ENCODE measurements around the gene LRRC74B.

LRRC74B gene

DNA sequence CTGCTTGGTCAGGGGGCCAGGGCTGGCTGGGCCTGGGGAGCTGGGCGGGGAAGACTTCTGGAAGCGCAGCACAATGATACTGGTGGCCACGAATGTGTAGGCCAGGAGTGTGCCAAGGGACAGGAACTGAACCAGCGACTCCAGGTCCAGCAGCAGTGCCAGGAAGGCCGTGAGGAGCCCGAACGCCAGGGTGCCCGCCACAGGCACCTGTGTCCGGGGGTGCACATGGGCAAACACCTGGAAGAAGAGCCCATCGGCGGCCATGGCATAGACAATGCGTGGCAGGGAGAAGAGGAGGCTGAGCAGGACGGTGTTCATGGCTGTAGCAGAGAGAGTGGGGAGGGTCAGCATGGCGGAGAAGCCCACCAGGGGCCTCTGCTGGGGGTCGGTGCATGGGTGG lies 15.7 kb upstream of the LRRC74B start:
- no peak for DNase-seq (ENCODE audit: low read depth)
- no peak overlapping the region for H3K4me3 ChIP-seq (ENCODE audit: low read depth, low read length)
- TF ChIP-seq POLR2A (IDR thresholded peaks at IDR 0.05; ENCODE audit: extremely low read depth, insufficient read length) = no peak
- TF ChIP-seq, protein P1, sequence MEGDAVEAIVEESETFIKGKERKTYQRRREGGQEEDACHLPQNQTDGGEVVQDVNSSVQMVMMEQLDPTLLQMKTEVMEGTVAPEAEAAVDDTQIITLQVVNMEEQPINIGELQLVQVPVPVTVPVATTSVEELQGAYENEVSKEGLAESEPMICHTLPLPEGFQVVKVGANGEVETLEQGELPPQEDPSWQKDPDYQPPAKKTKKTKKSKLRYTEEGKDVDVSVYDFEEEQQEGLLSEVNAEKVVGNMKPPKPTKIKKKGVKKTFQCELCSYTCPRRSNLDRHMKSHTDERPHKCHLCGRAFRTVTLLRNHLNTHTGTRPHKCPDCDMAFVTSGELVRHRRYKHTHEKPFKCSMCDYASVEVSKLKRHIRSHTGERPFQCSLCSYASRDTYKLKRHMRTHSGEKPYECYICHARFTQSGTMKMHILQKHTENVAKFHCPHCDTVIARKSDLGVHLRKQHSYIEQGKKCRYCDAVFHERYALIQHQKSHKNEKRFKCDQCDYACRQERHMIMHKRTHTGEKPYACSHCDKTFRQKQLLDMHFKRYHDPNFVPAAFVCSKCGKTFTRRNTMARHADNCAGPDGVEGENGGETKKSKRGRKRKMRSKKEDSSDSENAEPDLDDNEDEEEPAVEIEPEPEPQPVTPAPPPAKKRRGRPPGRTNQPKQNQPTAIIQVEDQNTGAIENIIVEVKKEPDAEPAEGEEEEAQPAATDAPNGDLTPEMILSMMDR (IDR thresholded peaks at IDR 0.05; ENCODE audit: low read depth, low read length) = no peak
- TF ChIP-seq, protein P2, sequence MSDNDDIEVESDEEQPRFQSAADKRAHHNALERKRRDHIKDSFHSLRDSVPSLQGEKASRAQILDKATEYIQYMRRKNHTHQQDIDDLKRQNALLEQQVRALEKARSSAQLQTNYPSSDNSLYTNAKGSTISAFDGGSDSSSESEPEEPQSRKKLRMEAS (IDR thresholded peaks at IDR 0.05; ENCODE audit: low read depth, low read length) = no peak
- no peak for TF ChIP-seq MYC (IDR thresholded peaks at IDR 0.05; ENCODE audit: low read depth, low read length)

DNA sequence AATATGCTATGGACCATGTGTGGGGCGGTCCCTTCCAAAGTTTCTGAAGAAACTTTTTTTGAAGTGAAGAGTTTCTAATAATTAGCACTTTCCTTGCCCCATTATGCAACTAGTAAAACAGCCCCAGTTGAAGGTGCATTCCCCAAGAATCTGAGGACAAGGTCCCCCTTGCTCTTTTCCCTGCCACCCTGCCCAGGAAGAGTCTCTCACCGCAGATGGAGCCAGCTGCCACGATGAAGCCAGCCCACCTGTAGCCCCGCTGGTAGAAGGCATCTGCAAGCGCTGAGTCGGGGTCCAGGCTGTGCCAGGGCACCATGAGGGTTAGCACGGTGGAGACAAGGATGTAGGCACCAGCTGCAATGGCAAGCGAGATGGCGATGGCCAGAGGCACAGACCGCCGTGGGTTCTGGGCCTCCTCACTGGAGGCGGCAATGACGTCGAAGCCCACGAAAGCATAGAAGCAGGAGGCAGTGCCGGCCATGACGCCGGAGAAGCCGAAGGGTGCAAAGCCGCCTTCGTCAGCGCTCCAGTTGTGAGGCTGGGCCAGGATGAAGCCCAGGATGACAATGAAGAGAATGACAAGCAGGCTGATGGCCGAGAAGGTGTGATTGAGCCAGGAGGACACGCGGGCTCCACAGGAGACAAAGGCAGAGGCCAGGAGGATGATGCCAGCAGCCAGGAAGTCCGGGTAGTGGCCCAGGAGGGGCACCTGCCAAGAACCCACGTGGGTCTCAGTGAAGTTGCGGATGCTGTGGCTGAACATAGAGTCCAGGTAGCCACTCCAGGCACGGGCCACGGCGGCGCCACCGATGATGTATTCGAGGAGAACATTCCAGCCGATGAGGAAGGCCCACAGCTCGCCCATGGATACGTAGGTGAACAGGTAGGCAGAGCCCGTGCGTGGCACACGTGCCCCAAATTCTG lies 14.9 kb upstream of the LRRC74B start:
- TF ChIP-seq MYC (IDR thresholded peaks at IDR 0.05; ENCODE audit: low read depth, low read length) (no peak), POLR2A (IDR thresholded peaks at IDR 0.05; ENCODE audit: extremely low read depth, insufficient read length) (no peak)
- TF ChIP-seq, protein P1 (IDR thresholded peaks at IDR 0.05; ENCODE audit: low read depth, low read length) = no peak
- TF ChIP-seq, protein P2 (IDR thresholded peaks at IDR 0.05; ENCODE audit: low read depth, low read length) = no peak
- no peak for DNase-seq (ENCODE audit: low read depth)
- H3K4me3 ChIP-seq (ENCODE audit: low read depth, low read length) = no peak overlapping the region

DNA sequence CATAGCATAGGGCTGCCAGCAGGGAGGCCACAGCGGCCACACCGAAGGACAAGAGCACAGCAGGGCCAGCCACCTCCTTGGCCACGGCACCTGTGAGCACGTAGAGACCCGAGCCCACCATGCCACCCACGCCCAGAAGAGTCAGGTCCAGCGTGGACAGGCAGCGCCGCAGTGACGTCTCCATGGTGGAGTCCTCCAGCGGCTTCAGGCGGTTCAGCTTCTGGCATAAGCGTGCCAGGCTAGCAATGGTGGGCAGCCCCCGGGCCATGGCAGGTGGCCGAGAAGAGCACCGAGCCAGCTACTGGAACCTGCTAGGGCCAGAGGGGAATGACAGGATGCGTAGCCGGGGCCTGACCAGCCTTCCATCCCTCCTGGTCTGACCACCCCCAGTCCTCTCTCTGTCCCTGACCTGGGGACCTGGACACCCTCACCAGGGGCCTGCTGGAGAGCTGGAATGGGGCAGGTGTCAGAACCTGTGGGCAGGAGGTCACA lies 14.2 kb upstream of the LRRC74B start:
- H3K4me3 ChIP-seq (ENCODE audit: low read depth, low read length) = no peak overlapping the region
- TF ChIP-seq, protein P1 (IDR thresholded peaks at IDR 0.05; ENCODE audit: low read depth, low read length) = no peak
- no peak for TF ChIP-seq MYC (IDR thresholded peaks at IDR 0.05; ENCODE audit: low read depth, low read length)
- DNase-seq (ENCODE audit: low read depth) = no peak

DNA sequence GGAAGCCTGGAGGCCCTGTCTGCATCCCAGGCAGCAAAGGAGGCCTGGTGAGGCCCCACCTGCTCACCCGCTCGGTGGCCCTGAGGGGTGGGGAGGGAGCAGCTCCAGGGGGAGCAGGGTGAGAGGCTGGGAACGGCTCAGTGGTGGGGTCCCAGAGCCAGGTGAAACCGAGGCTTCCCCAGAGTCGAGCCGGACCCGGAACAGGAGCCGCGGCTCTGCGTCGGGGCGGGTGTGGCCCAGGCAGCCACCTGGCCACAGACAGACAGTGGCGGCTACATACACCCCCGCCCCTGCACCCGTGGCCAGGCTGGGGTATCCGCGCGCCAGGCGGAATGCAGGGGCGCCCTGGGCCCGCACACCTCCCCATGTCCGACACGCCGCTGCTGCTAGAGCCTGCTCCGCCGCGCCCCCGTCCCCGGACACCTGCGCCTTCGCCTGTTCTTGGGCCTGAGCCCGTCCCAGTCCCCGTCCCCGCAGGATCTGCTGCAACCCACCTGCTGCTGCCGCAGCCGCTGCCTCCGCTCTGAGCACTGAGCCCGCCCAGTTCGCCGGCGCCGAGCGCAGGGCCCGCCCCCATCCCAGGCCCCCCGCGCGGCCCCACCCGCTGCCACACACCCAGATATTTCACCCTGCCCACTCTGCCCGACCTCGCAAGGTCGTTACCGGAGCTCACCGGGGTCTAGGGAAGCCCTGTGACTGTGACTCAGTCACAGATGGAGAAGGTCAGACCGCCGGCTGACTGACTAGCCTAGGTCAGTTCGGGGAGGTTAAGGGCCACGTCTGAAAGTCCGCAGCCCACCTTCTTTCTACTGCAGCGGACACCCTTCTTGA lies 13.5 kb upstream of the LRRC74B start, which contains the start of gene SLC7A4:
SLC7A4 (minus strand) TSS at position 525 of the 831 bp plus-strand sequence. CDS start 749 bp downstream, outside the sequence.
- no peak within 1 kb of the TSS for H3K4me3 ChIP-seq (ENCODE audit: low read depth, low read length)
- DNase-seq (ENCODE audit: low read depth) = no peak
- TF ChIP-seq, protein P2 (IDR thresholded peaks at IDR 0.05; ENCODE audit: low read depth, low read length) = no peak
- no peak for TF ChIP-seq POLR2A (IDR thresholded peaks at IDR 0.05; ENCODE audit: extremely low read depth, insufficient read length)
- TF ChIP-seq, protein P1 (IDR thresholded peaks at IDR 0.05; ENCODE audit: low read depth, low read length) = no peak
- TF ChIP-seq MYC (IDR thresholded peaks at IDR 0.05; ENCODE audit: low read depth, low read length) = no peak

DNA sequence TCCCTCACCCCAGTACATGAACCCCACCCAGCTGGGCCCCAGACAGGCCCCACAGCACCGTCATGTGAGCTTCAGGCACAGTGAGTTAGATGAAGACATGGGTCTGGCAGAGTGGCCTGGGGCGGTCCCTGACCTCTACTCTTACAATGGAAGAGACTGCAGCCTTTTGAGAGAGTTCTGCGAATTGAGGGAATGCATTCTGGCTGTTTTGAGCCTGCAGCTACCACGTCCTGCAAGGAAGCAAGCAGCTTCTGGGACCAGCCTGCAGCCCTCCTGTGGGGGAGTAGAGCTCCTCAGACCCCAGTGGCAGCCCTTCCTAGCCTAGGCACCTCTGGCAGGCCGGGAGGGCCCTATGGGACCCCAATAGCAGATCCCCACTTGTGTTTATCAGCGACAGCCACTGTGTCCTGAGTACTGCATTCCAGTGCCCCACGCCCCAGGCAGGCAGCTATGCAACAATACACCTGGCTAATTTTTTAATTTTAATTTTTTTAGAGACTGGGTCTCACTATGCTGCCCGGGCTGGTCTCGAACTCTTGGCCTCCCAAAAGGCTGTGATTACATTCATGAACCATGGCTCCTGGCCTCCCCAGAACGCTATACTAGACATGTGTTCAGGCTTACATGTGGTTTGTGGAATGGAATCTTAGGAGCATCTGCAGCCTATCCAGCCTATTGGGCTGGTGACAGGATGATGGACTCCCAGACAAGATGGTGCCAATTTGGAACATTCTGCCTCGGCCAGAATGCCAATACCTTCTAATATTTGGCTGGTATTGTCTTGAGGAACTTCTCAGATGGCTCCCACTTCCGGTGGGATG lies 12.7 kb upstream of the LRRC74B start:
- TF ChIP-seq, protein P2 (IDR thresholded peaks at IDR 0.05; ENCODE audit: low read depth, low read length) = no peak
- no peak for TF ChIP-seq MYC (IDR thresholded peaks at IDR 0.05; ENCODE audit: low read depth, low read length)
- TF ChIP-seq POLR2A (IDR thresholded peaks at IDR 0.05; ENCODE audit: extremely low read depth, insufficient read length) = no peak
- TF ChIP-seq, protein P1 (IDR thresholded peaks at IDR 0.05; ENCODE audit: low read depth, low read length) = no peak
- no peak for DNase-seq (ENCODE audit: low read depth)
- no peak overlapping the region for H3K4me3 ChIP-seq (ENCODE audit: low read depth, low read length)
